Embryonic facial prominence (tissue), 1 donor: Measurements from ENCODE around the gene PDE9A.

Source experiments
- DNase-seq: peaks from one replicate; pipeline ENCODE4 v3.0.0-alpha.2; 2016; ENCODE audit errors: extremely low spot score

PDE9A gene

GRCh38 chr21:42820616-42821465 is 167.4 kb downstream of the PDE9A start:
- no peak for DNase-seq
